CD4-positive, alpha-beta T cell treated with Interferon gamma for 1 hour (primary cell): ENCODE data around the gene NPEPL1.
"Not testable (repeated sequence)": the region's sequence is repeated elsewhere in the genome, so short reads cannot be mapped to it uniquely, and the experiment has no call there.

ENCODE experiments used
- DNase-seq: peaks from one replicate; pipeline ENCODE4 v3.0.0-alpha.2; 2020

NPEPL1 gene

DNA sequence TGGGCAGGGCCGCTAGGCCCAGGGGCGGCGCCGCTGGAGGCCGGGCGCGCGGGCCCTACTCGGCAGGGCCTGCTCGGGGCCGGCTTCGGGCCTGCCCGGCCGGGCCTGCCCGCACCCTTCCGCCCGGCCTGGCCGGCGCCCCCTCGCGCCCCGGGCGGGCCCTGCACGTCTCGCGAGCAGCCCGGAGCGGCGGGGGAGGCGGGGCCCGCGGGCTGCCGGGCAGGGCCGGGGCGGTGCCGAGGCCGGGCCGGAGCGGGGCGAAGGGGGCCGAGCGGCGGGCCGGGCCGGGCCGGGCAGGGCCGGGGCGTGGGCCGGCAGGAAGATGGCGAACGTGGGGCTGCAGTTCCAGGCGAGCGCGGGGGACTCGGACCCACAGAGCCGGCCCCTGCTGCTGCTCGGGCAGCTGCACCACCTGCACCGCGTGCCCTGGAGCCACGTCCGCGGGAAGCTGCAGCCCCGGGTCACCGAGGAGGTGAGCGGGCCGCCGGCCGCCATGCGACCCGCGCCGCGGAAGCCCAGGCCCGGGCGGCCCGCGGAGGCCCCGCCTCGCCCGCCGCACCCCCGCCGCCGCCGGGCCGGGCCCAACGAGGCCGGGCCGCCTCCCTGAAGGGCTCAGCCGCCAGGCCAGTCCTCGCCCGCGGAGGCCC is at the start of gene NPEPL1:
TSS of gene NPEPL1 (plus strand) at position 222 of the 647 bp plus-strand sequence. CDS start at position 323, 101 bp downstream.
- DNase-seq = peak; percentile 61

- not testable (repeated sequence) for DNase-seq
Observed at GRCh38 chr20:58642896-58643295, 49.7 kb upstream of the NPEPL1 start.

DNA sequence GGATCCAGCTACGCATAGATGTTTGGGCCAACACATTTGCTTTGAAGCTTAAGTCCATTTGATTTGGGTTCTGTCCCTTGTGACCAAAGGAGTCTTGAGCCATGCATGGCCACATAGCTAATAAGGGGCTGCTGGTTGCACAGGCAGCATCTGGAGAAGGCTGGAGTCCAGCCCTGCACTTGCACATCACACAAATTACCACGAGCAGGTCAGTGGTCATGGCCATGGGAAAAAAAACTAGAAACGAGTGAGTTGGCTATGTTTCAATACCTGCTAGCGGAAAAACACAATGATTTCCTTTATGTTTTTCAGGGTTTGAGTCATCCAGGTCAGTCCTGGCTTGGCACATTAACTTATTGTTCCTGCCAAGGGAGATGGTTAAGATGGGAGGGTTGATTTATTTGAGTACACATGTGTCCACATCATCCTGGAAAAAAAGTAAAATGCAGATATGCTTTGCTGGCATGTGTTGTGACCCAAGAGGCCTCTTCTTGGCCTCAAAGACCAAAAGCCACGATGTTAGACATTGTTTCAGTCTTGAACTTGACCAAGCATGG is 47.1 kb upstream of the NPEPL1 start:
- no peak for DNase-seq

GRCh38 chr20:58646257-58646656 is 46.3 kb upstream of the NPEPL1 start:
- DNase-seq = no peak

- DNase-seq = no peak
Observed at GRCh38 chr20:58646703-58647102, 45.9 kb upstream of the NPEPL1 start.

- DNase-seq = no peak
Observed at GRCh38 chr20:58647162-58647795, 45.3 kb upstream of the NPEPL1 start.

DNA sequence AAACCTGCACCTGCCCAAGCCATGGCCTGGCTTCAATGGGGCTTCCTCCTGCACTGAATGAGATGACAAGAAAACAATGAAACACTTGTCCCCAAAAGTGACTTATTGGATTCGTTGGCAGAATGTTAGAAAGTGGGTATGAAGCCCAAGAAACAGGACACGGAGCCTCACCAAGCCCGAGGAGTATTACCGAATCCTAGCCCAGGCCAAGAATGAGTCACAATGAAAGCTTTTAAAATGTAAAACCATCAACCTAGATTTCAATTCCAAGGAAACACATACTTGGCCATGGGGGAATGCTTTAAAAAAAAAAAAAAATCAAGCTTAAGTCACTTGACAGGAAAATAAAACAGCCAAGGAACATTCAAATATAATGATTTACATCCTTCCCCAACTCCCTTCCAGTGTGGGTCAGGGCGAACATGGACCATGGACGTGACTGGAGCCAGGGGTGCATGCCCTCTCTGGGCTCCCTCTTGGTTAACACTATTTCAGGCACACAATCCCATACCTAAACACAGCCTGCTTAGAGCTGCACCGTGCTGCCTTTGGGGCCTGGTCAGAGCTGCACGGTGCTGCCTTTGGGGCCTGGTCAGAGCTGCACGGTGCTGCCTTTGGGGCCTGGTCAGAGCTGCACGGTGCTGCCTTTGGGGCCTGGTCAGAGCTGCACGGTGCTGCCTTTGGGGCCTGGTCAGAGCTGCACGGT is 44.7 kb upstream of the NPEPL1 start:
- no peak for DNase-seq

GRCh38 chr20:58648502-58648825 is 44.1 kb upstream of the NPEPL1 start:
- DNase-seq = not testable (repeated sequence)

DNA sequence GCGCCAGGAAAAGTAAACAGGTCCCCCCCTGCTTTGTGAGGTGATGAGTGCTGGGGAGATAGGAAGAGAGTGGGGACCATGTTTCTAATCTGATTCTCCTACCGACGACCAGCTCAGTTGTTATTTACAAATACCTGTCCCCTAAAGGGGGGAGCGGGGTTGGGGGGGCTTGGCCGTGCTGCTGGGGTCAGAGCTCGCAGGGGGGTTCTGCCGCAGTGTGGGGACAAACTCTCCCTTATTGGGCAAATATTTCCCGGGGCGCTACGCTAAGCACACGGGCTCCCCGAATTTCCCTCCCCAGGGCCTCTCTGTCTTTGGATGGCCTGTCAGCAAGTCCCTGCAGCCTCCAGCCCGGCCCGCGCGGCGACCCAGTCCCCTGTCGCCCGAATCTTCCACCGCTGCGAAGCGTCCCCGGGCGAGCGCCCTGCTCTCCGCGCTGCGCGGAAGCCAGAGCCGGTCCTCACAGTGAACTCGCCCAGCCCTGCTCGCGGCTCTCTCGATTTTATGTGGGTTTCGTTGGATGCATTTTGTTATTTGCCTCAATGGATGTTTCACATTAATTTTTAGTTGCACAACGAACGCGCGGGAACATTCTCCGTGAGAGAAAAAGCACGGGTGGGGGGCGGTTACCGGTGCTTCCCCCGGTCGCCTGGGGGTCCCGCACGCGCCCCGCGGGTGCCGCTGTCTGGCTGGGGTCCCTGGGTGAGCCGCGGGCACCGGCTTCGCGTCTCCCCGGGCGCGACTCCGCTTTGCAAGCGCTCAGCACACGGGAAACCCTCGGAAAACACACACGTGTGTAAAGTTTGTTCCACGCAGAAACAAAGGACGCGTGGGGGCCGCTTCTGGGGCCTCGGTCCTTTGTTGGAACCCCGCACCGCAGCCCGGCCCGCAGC is 43.1 kb upstream of the NPEPL1 start:
- peak; percentile 8 for DNase-seq

DNA sequence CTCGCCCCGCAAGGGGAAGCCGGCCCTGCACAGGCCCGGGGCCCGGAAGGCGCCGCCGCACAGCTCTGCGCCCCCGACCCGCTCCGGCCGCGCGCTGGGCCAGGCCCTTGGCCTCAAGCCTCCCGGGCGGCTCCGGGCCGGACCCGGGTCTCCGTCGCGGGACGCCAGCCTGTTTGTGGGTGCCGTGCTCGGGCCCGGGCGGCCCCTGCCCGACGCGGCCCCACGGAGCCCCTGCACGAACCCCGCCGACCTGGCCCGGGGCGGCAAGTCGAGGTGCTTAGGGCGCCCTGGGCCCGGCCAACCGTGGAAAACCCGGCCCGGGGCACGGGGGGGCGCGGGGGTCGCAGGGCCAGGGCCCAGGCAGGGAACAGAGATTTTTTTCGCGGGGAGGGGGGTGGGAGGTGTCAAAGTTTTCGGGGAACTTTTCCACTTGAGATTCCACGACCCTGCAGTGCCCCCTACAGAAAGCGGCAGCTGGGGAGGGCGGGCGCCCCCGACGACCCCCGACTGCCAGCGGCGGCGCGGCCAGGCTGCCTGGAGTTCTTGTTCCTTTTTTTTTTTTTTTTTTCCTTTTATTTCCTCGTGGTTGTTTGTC is 42.3 kb upstream of the NPEPL1 start:
- DNase-seq = peak; percentile 5

DNA sequence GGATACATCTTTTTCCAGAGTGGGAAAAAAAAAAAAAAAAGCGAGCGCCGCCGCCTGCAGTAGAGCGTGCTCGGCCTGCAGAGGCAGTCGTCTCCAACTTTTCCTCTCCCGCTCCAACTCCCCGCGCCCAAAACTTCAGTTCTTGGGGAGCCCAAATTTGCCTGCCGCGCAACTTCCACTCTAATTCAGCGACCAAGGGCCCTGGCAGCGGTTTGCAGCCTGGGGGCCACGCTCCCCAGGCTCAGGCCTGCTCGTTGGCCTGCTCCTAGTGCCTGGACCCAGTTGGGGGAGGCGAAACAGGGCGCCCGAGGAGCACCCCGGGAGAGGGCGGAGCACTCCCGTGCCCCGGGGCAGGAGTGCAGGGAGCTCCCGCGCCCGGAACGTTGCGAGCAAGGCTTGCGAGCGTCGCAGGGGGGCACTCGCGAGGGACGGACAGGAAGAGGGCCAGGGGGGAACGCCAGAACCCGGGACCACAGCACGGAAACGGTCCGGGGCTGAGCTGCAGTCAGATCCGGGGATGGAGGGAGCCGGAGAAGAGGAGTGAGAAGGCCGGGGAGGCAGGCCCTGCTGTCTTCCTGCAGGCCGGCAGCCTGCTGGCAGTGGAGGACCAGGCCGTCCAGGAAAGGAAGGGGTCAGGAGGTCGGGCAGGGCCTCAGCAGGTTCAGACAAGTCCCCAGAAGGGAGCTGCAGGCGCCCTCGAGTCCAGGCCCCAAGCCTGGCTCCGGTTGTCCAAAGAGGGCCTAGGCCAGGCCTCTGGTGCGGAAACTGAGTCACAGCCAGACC is 41.6 kb upstream of the NPEPL1 start, which contains the start of gene STX16:
TSS of gene STX16 (plus strand) at position 508 of the 783 bp plus-strand sequence. CDS start 724 bp downstream, outside the sequence.
- peak; percentile 84 for DNase-seq

DNA sequence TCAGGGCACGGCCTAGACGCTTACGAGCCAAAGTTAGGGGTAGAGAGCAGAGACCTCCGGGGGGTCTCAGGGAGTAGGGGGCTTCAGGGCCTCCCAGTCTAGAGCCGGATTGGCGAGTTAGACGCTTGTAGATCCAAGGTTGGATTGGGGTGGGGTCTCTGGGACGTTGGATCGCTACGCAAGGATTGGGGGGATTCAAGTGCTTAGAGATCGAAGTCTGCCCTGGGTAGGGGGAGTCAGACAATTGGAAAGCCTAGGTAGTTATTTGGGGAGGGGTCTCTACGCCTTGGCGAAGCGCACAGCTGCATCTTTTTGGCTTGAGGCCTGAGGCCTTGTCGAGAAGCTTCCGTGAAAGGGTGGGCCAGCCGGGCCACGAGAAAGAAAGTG is 41.0 kb upstream of the NPEPL1 start:
- DNase-seq = no peak

DNA sequence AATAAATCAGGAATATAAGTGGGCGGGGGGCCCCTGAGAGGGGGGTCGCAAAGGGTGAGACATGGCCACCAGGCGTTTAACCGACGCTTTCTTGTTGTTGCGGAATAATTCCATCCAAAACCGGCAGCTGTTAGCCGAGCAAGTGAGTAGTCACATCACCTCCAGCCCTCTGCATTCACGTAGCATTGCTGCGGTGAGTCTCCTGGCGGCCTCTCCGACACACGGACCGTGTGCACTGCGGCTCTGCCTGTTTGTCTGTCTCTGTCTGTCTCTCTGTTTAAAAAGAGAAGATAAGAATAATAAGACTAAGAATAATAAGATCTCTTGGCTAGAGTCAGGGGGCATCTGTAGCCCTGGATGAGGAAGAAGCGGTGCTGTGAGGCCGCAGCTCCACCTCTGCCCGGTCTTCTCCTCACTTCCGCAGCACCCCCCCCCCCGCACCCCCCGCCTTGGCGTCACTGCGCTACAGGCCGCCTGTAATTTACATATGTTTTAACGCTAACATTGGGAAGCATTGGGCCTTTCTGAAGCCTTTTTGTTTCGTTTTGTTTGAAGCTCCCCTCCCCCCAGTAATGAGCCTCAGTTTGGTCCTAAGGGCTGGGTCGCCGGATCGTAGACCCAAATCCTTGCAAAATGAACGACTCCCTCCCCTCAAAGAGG is 40.5 kb upstream of the NPEPL1 start:
- DNase-seq = peak; percentile 82

GRCh38 chr20:58652606-58653294 is 39.9 kb upstream of the NPEPL1 start:
- DNase-seq = no peak

DNA sequence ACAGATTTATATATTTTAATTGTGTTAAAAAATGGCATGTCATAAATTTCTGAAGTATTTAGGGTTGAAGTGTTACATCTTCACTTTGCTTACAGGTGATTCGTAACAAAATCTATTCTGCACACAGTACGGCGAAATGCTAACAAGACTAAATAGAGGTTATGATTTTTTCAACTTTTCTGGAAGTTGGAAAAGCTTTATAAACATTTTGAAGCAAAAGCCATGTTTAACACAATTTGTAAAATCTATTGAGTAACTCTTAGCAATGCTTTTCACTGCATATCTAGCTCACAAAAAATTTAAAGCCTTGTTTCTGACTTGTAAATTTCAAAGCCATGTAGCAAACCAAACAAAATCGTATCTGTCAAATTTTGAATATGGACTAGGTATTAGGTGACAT is 38.3 kb upstream of the NPEPL1 start:
- DNase-seq = no peak

DNA sequence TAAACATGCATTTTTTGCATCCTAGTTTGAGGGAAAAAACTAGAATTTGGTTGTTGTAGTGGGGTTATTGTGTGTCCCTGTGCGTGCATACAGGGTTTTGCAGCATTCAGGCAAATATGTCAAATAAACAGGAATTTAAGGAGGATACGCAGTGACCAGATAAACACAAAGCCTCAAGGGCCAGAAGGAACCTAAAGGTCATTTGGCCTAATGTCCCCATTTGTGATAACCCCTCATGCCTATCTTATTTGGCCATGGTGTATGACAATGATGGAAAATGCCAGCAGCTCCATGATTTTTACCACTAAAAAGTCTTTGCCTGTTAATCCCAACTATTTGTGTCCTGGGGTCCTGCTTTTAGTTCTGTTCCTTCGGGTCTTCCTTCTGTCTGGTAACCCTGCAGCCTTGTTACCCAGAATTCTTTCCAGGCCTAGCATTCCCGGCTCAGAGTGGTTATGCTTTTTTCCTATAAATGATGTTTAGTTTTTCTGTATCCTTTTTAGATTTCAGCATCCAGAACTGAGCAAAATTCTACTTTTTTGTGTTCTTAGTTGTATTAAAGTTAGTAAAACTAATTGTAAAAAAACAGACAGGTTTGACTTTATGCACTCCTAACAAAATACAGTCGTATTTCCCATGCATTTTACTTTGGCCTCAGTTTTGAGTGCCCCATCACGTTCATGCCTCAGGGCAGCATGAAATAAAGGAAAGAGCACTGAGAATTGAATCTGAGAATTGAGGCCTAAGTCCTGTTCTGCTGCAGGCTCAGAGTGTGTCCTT is 37.1 kb upstream of the NPEPL1 start:
- DNase-seq = no peak

GRCh38 chr20:58656831-58657230 is 35.8 kb upstream of the NPEPL1 start:
- no peak for DNase-seq

- no peak for DNase-seq
Observed at GRCh38 chr20:58657262-58657661, 35.3 kb upstream of the NPEPL1 start.

GRCh38 chr20:58657986-58658385 is 34.6 kb upstream of the NPEPL1 start:
- DNase-seq = no peak

- DNase-seq = no peak
Observed at GRCh38 chr20:58658760-58659159, 33.8 kb upstream of the NPEPL1 start.
